SK-N-SH (cell line): Measurements from ENCODE around the gene ITGB5. TPM values are rescaled to one million over a fixed set of nuclear protein-coding genes. Genes with fewer than 3 reads are reported as not detected.

ENCODE experiments used
- CTCF ChIA-PET: fragments of 300-600, 350-600 bp; formaldehyde crosslinking; extraction: SDS; loops from one replicate; lab custom pipeline; 2021; lab: Yijun Ruan, JAX
- POLR2A ChIA-PET: fragments of 350-600 bp; sonication (Branson Sonifier 250); formaldehyde crosslinking; extraction: SDS; loops from one replicate; lab custom pipeline; 2020; ENCODE audit warnings: antibody characterized with exemption, inconsistent platforms; lab: Yijun Ruan, JAX
- DNase-seq: peaks from one replicate; pipeline ENCODE4 v3.0.0; 2012
- H2AFZ ChIP-seq: fragments of 200-600 bp; sonication (generic); 2 replicates; pipeline ENCODE4 v1.8.1; 2016; ENCODE audit warnings: antibody characterized with exemption, mild to moderate bottlenecking, low read depth
- H3F3A ChIP-seq: fragments of 200-600 bp; sonication (generic); replicated peaks from 2 replicates; pipeline ENCODE3; 2016; ENCODE audit warnings: antibody characterized with exemption, mild to moderate bottlenecking; ENCODE audit not compliant: insufficient read depth
- H3K27ac ChIP-seq, 2 experiments: fragments of 200-500 bp in 1 of 2; fragments of 200-600 bp in 1 of 2; sonication (Bioruptor generic) in 1 of 2; sonication (generic), shearing (Covaris generic) in 1 of 2; 2 replicates each; pipeline versions ENCODE4 v1.5.1 to v1.6.1; 2014 to 2016; ENCODE audit warnings: low read depth in 2 of 2, inconsistent platforms in 1 of 2, low read length in 1 of 2, mild to moderate bottlenecking in 1 of 2, mixed read lengths in 1 of 2
- H3K27me3 ChIP-seq: fragments of 200-600 bp; sonication (generic), shearing (Covaris generic); 2 replicates; pipeline ENCODE4 v1.6.1; 2016; ENCODE audit warnings: mixed run types; ENCODE audit not compliant: insufficient read depth
- H3K36me3 ChIP-seq, 2 experiments: fragments of 200-500 bp in 1 of 2; fragments of 200-600 bp in 1 of 2; sonication (Bioruptor generic) in 1 of 2; sonication (generic) in 1 of 2; replicated peaks in 1 of 2; 2 replicates each; pipeline versions ENCODE3 to v1.5.1; 2014 to 2016; ENCODE audit warnings: low read length in 1 of 2, mild to moderate bottlenecking in 1 of 2; ENCODE audit not compliant: insufficient read depth in 2 of 2, control insufficient read depth in 1 of 2
- H3K4me1 ChIP-seq, 2 experiments: fragments of 200-500 bp in 1 of 2; fragments of 200-600 bp in 1 of 2; sonication (Bioruptor generic) in 1 of 2; sonication (generic), shearing (Covaris generic) in 1 of 2; 2 replicates each; pipeline versions ENCODE4 v1.5.1 to v1.6.1; 2014 to 2016; ENCODE audit warnings: low read depth in 1 of 2, low read length in 1 of 2, mixed run types in 1 of 2; ENCODE audit not compliant: insufficient read depth in 2 of 2, control insufficient read depth in 1 of 2
- H3K4me2 ChIP-seq: fragments of 200-600 bp; sonication (generic), shearing (Covaris generic); 2 replicates; pipeline ENCODE4 v1.6.1; 2017; ENCODE audit warnings: mixed run types
- H3K4me3 ChIP-seq, 2 experiments: fragments of 200-500 bp in 1 of 2; fragments of 200-600 bp in 1 of 2; sonication (Bioruptor generic) in 1 of 2; sonication (generic), shearing (Covaris generic) in 1 of 2; 2 replicates each; pipeline versions ENCODE4 v1.5.1 to v1.8.1; 2014 to 2016; ENCODE audit warnings: low read depth in 2 of 2, inconsistent platforms in 1 of 2, low read length in 1 of 2, mild to moderate bottlenecking in 1 of 2, mixed read lengths in 1 of 2, moderate library complexity in 1 of 2
- H3K79me2 ChIP-seq: fragments of 200-600 bp; sonication (generic); 2 replicates; pipeline ENCODE4 v1.8.1; 2017; ENCODE audit warnings: mild to moderate bottlenecking; ENCODE audit not compliant: insufficient read depth
- H3K9ac ChIP-seq: fragments of 200-600 bp; sonication (generic); 2 replicates; pipeline ENCODE4 v1.6.1; 2017; ENCODE audit warnings: mixed run types
- H3K9me2 ChIP-seq: fragments of 200-600 bp; sonication (generic); 2 replicates; pipeline ENCODE4 v1.6.1; 2017; ENCODE audit warnings: mixed run types
- H3K9me3 ChIP-seq: fragments of 200-600 bp; sonication (generic); 2 replicates; pipeline ENCODE4 v1.6.1; 2017; ENCODE audit warnings: mixed run types, mild to moderate bottlenecking, moderate library complexity
- H4K20me1 ChIP-seq: fragments of 200-600 bp; sonication (generic); 2 replicates; pipeline ENCODE4 v1.6.1; 2017; ENCODE audit warnings: mild to moderate bottlenecking, mixed run types; ENCODE audit not compliant: insufficient read depth
- CHD2 ChIP-seq: fragments of 150-350 bp; IDR thresholded peaks from 2 replicates; pipeline ENCODE4 v1.6.1; 2018; ENCODE audit warnings: low read length; ENCODE audit not compliant: partially characterized antibody
- EZH2phosphoT487 ChIP-seq: fragments of 200-600 bp; sonication (generic); IDR thresholded peaks from 2 replicates; pipeline ENCODE4 v1.6.1; 2017; ENCODE audit warnings: low read depth, mixed run types, mild to moderate bottlenecking, antibody characterized with exemption, moderate library complexity, borderline replicate concordance
- FOXJ3 ChIP-seq: sonication (generic); formaldehyde crosslinking; IDR thresholded peaks from 2 replicates; pipeline ENCODE4 v1.5.1; 2020; ENCODE audit warnings: mild to moderate bottlenecking, missing genetic modification reagents
- GABPA ChIP-seq: IDR thresholded peaks from 2 replicates; pipeline ENCODE4 v1.4.0; 2012; ENCODE audit warnings: low read depth, mild to moderate bottlenecking
- GATA2 ChIP-seq: sonication (generic); formaldehyde crosslinking; IDR thresholded peaks from 2 replicates; pipeline ENCODE4 v1.5.0; 2020; ENCODE audit warnings: mild to moderate bottlenecking, missing genetic modification reagents
- IRF3 ChIP-seq: fragments of 150-350 bp; IDR thresholded peaks from 2 replicates; pipeline ENCODE4 v1.6.1; 2016; ENCODE audit warnings: mild to moderate bottlenecking, low read depth, low read length
- MAX ChIP-seq: IDR thresholded peaks from 2 replicates; pipeline ENCODE4 v1.4.0; 2012; ENCODE audit warnings: low read depth
- MEF2A ChIP-seq: IDR thresholded peaks from 2 replicates; pipeline ENCODE4 v1.4.0; 2012; ENCODE audit warnings: low read depth, borderline replicate concordance
- NFIC ChIP-seq: IDR thresholded peaks from 2 replicates; pipeline ENCODE4 v1.4.0; 2012; ENCODE audit warnings: borderline replicate concordance
- PBX3 ChIP-seq: IDR thresholded peaks from 2 replicates; pipeline ENCODE4; 2012
- RAD21 ChIP-seq: IDR thresholded peaks from 2 replicates; pipeline ENCODE4 v1.6.1; 2012; ENCODE audit warnings: mild to moderate bottlenecking, low read length
- REST ChIP-seq: IDR thresholded peaks from 2 replicates; pipeline ENCODE4 v1.6.1; 2012; ENCODE audit warnings: mild to moderate bottlenecking, low read depth, low read length, moderate library complexity
- SIN3A ChIP-seq: IDR thresholded peaks from 2 replicates; pipeline ENCODE4 v1.6.1; 2012; ENCODE audit warnings: low read depth, mild to moderate bottlenecking, low read length, moderate library complexity, borderline replicate concordance
- SMC3 ChIP-seq: IDR thresholded peaks from 2 replicates; pipeline ENCODE4 v1.6.1; 2012; ENCODE audit warnings: low read depth, low read length, improper control_type of control experiment
- USF1 ChIP-seq: IDR thresholded peaks from 2 replicates; pipeline ENCODE4 v1.4.0; 2012; ENCODE audit warnings: low read depth, borderline replicate concordance
- USF2 ChIP-seq: fragments of 150-350 bp; IDR thresholded peaks from 2 replicates; pipeline ENCODE4 v1.6.1; 2017; ENCODE audit warnings: antibody characterized with exemption, low read length, low read depth, borderline replicate concordance
- YY1 ChIP-seq: IDR thresholded peaks from 2 replicates; pipeline ENCODE4 v1.4.0; 2012; ENCODE audit warnings: low read depth, mild to moderate bottlenecking
- WGBS: methylation state at CpG from one replicate; pipeline ENCODE4 v1.1.6; 2017; ENCODE audit warnings: low lambda C conversion rate; 5-methylcytosine and 5-hydroxymethylcytosine counted together
- polyA plus RNA-seq, 3 experiments: library from polyadenylated mRNA; depleted of rRNA; stranded (reverse); fragments of >200 nt; gene quantifications; 2 replicates each; pipeline ENCODE4 v1.2.3, GENCODE V29; 2012

The ITGB5 gene
- polyA plus RNA-seq, 1 of the 3 experiments (the other 2 are of a cell fraction), result 481 TPM

GRCh38 chr3:124829819-124830554, 57.2 kb downstream of the ITGB5 start:
- Histone ChIP-seq H3K36me3 (peaks cover 43 to 69% of the 10 kb centered on the region in 2 experiments), H4K20me1 (no peaks in the 10 kb centered on the region), H3K4me1 (peaks cover 37 to 41% of the 10 kb centered on the region in 2 experiments), H3K9me2 (no peaks in the 10 kb centered on the region), H3K9me3 (no peaks in the 10 kb centered on the region), H3F3A (peaks cover 36% of the 10 kb centered on the region), H3K79me2 (peaks cover 61% of the 10 kb centered on the region; the same call in 1 of the 2 replicates), H3K27me3 (no peaks in the 10 kb centered on the region), H3K9ac (no peak overlapping the region), H3K4me3 (no peak overlapping the region), H3K27ac (peak overlapping the region in 1 of 2 experiments; percentile 43; a peak in 1 of 4 replicates), H2AFZ (no peak overlapping the region), H3K4me2 (no peak overlapping the region)
- CTCF ChIA-PET, result no interaction called here
- DNase-seq, result no peak
- 79% methylated on average over 6 of the region's 6 CpGs for whole genome bisulfite sequencing
- TF ChIP-seq SIN3A (no peak), MEF2A (no peak), MAX (no peak)
- POLR2A ChIA-PET, result no interaction called here

- WGBS, result 94% methylated on average over 15 of the region's 15 CpGs
- H3K27ac ChIP-seq, result peak overlapping the region in 1 of 2 experiments; percentile 43; a peak in 1 of 4 replicates
- POLR2A ChIA-PET, result no interaction called here
- H3K27me3 ChIP-seq, result no peaks in the 10 kb centered on the region
- peaks cover 33 to 36% of the 10 kb centered on the region in 2 experiments for H3K4me1 ChIP-seq
- no peaks in the 10 kb centered on the region for H3K9me3 ChIP-seq
- H3F3A ChIP-seq, result peaks cover 38% of the 10 kb centered on the region
- CTCF ChIA-PET, result interaction anchor here (1.1 to 3.5 kb wide), 3 partner anchors 10 to 72 kb away, joined by 4 to 11 read pairs (median 6); no protein-coding TSS in a partner anchor
- H3K79me2 ChIP-seq, result peaks cover 57% of the 10 kb centered on the region; the same call in 1 of the 2 replicates
- H3K4me3 ChIP-seq, result no peak overlapping the region
- no peak overlapping the region for H3K9ac ChIP-seq
- H2AFZ ChIP-seq, result no peak overlapping the region
- DNase-seq, result no peak
- peaks cover 44 to 66% of the 10 kb centered on the region in 2 experiments for H3K36me3 ChIP-seq
- no peaks in the 10 kb centered on the region for H3K9me2 ChIP-seq
- H4K20me1 ChIP-seq, result no peaks in the 10 kb centered on the region
- H3K4me2 ChIP-seq, result no peak overlapping the region
- no peak for TF ChIP-seq REST
- TF ChIP-seq SMC3, result no peak
- no peak for TF ChIP-seq FOXJ3
- TF ChIP-seq USF1, result no peak
- no peak for TF ChIP-seq NFIC
- TF ChIP-seq IRF3, result no peak
- TF ChIP-seq EZH2phosphoT487, result no peak
- TF ChIP-seq RAD21, result no peak
- no peak for TF ChIP-seq PBX3
- no peak for TF ChIP-seq GABPA
- no peak for TF ChIP-seq CHD2
- TF ChIP-seq MEF2A, result no peak
- TF ChIP-seq GATA2 (CRISPR knock-in tag), result no peak
- no peak for TF ChIP-seq YY1
- TF ChIP-seq USF2, result no peak
Measured at GRCh38 chr3:124829178-124829818, 57.9 kb downstream of the ITGB5 start.
